ENCODE measurements around the gene ADCY9. TPM values are rescaled to one million over a fixed set of nuclear protein-coding genes. Genes with fewer than 3 reads are reported as not detected.
A peak's percentile ranks its signal among the peaks of the same experiment; 100 is the strongest.

Gene ADCY9
- polyA plus RNA-seq, 3 donors from 2014 or later, result 1.1 to 1.5 (median 1.4) TPM

- H3K9me3 Mint-ChIP-seq, result no peaks in the 10 kb centered on the region
- H3K27ac Mint-ChIP-seq, result peak overlapping the region in 1 of 6 donors; percentile 22
- DNase-seq, result no peak
- H3K4me1 Mint-ChIP-seq, result peaks cover 0 to 4% of the 10 kb centered on the region in 2 donors
- peaks cover 3 to 5% (median 4%) of the 10 kb centered on the region in 3 donors for H3K27me3 Mint-ChIP-seq (ENCODE audit: low read depth in 3 of 3)
- peaks cover 0 to 3% (median 0%) of the 10 kb centered on the region in 3 donors for H3K36me3 Mint-ChIP-seq
- H3K4me3 Mint-ChIP-seq, result no peak overlapping the region
Measured at GRCh38 chr16:4138713-4139112, 22.5 kb upstream of the ADCY9 start.

GRCh38 chr16:4137438-4137837 lies 21.2 kb upstream of the ADCY9 start:
- Mint-ChIP-seq H3K4me1 (peaks cover 0 to 3% of the 10 kb centered on the region in 2 donors), H3K4me3 (no peak overlapping the region), H3K27ac (no peak overlapping the region)

GRCh38 chr16:4136229-4136813 lies 20.1 kb upstream of the ADCY9 start:
- Mint-ChIP-seq H3K27me3 (ENCODE audit: low read depth in 3 of 3) (peaks cover 2 to 3% (median 3%) of the 10 kb centered on the region in 3 donors), H3K9me3 (no peaks in the 10 kb centered on the region), H3K4me1 (no peaks in the 10 kb centered on the region), H3K36me3 (peaks cover 0 to 3% (median 0%) of the 10 kb centered on the region in 3 donors), H3K4me3 (no peak overlapping the region), H3K27ac (no peak overlapping the region)
- no peak for DNase-seq

More at GRCh38 chr16:4137438-4137837, 21.2 kb upstream of the ADCY9 start:
- no peak for DNase-seq
- Mint-ChIP-seq H3K27me3 (ENCODE audit: low read depth in 3 of 3) (peaks cover 3 to 4% (median 3%) of the 10 kb centered on the region in 3 donors), H3K36me3 (peaks cover 0 to 3% (median 0%) of the 10 kb centered on the region in 3 donors), H3K9me3 (no peaks in the 10 kb centered on the region)

GRCh38 chr16:4135537-4135936 lies 19.3 kb upstream of the ADCY9 start:
- peaks cover 2 to 4% (median 3%) of the 10 kb centered on the region in 3 donors for H3K27me3 Mint-ChIP-seq (ENCODE audit: low read depth in 3 of 3)
- peaks cover 0 to 3% (median 0%) of the 10 kb centered on the region in 3 donors for H3K36me3 Mint-ChIP-seq
- no peak overlapping the region for H3K27ac Mint-ChIP-seq
- no peaks in the 10 kb centered on the region for H3K4me1 Mint-ChIP-seq
- H3K4me3 Mint-ChIP-seq, result no peak overlapping the region
- H3K9me3 Mint-ChIP-seq, result no peaks in the 10 kb centered on the region
- DNase-seq, result no peak

- H3K4me1 Mint-ChIP-seq, result no peaks in the 10 kb centered on the region
- peaks cover 2 to 3% (median 3%) of the 10 kb centered on the region in 3 donors for H3K27me3 Mint-ChIP-seq (ENCODE audit: low read depth in 3 of 3)
- H3K27ac Mint-ChIP-seq, result no peak overlapping the region
- peaks cover 0 to 2% (median 0%) of the 10 kb centered on the region in 6 donors for H3K9me3 Mint-ChIP-seq
- H3K4me3 Mint-ChIP-seq, result no peak overlapping the region
- DNase-seq, result no peak
- H3K36me3 Mint-ChIP-seq, result peaks cover 0 to 3% (median 0%) of the 10 kb centered on the region in 3 donors
Measured at GRCh38 chr16:4133897-4134372, 17.7 kb upstream of the ADCY9 start.

GRCh38 chr16:4131621-4132020 lies 15.4 kb upstream of the ADCY9 start:
- H3K27me3 Mint-ChIP-seq (ENCODE audit: low read depth in 3 of 3), result peaks cover 2 to 7% (median 4%) of the 10 kb centered on the region in 3 donors
- H3K4me3 Mint-ChIP-seq, result no peak overlapping the region
- peaks cover 0 to 2% (median 0%) of the 10 kb centered on the region in 6 donors for H3K9me3 Mint-ChIP-seq
- H3K27ac Mint-ChIP-seq, result no peak overlapping the region
- DNase-seq, result no peak
- no peaks in the 10 kb centered on the region for H3K4me1 Mint-ChIP-seq
- peaks cover 0 to 3% (median 0%) of the 10 kb centered on the region in 3 donors for H3K36me3 Mint-ChIP-seq

GRCh38 chr16:4124535-4125294 lies 8.5 kb upstream of the ADCY9 start:
- Mint-ChIP-seq H3K27me3 (ENCODE audit: low read depth in 3 of 3) (peaks cover 3 to 6% (median 4%) of the 10 kb centered on the region in 3 donors), H3K9me3 (peaks cover 0 to 2% (median 0%) of the 10 kb centered on the region in 6 donors), H3K27ac (no peak overlapping the region), H3K4me3 (no peak overlapping the region), H3K4me1 (no peaks in the 10 kb centered on the region), H3K36me3 (peaks cover 0 to 4% (median 0%) of the 10 kb centered on the region in 3 donors)
- no peak for DNase-seq

GRCh38 chr16:4123616-4124300 lies 7.5 kb upstream of the ADCY9 start:
- Mint-ChIP-seq H3K27ac (no peak overlapping the region), H3K9me3 (no peaks in the 10 kb centered on the region)
- no peak for DNase-seq

GRCh38 chr16:4120176-4120575 lies 3.9 kb upstream of the ADCY9 start:
- Mint-ChIP-seq H3K27me3 (ENCODE audit: low read depth in 3 of 3) (peaks cover 0 to 9% (median 9%) of the 10 kb centered on the region in 3 donors), H3K9me3 (peaks cover 0 to 2% (median 0%) of the 10 kb centered on the region in 6 donors), H3K27ac (no peak overlapping the region), H3K36me3 (no peaks in the 10 kb centered on the region), H3K4me1 (peaks cover 6 to 10% of the 10 kb centered on the region in 2 donors), H3K4me3 (no peak overlapping the region)
- DNase-seq, result no peak

More at GRCh38 chr16:4123616-4124300, 7.5 kb upstream of the ADCY9 start:
- peaks cover 0 to 4% (median 0%) of the 10 kb centered on the region in 3 donors for H3K36me3 Mint-ChIP-seq
- H3K4me3 Mint-ChIP-seq, result no peak overlapping the region
- H3K4me1 Mint-ChIP-seq, result no peaks in the 10 kb centered on the region
- peaks cover 4 to 6% (median 5%) of the 10 kb centered on the region in 3 donors for H3K27me3 Mint-ChIP-seq (ENCODE audit: low read depth in 3 of 3)

GRCh38 chr16:4117250-4117578 lies 972 bp upstream of the ADCY9 start:
- peaks cover 33 to 40% of the 10 kb centered on the region in 2 donors for H3K4me1 Mint-ChIP-seq
- H3K27ac Mint-ChIP-seq, result peak overlapping the region in 5 of 6 donors; percentile 12 to 88 (median 62)
- H3K27me3 Mint-ChIP-seq (ENCODE audit: low read depth in 3 of 3), result peaks cover 0 to 11% (median 8%) of the 10 kb centered on the region in 3 donors
- H3K4me3 Mint-ChIP-seq, result peak overlapping the region; percentile 81 to 88 (median 84)
- H3K36me3 Mint-ChIP-seq, result peaks cover 0 to 15% (median 8%) of the 10 kb centered on the region in 3 donors
- H3K9me3 Mint-ChIP-seq, result peaks cover 0 to 2% (median 0%) of the 10 kb centered on the region in 6 donors
- DNase-seq, result no peak

GRCh38 chr16:4115949-4116318 lies 308 bp downstream of the ADCY9 start:
- no peak overlapping the region for H3K27ac Mint-ChIP-seq
- peaks cover 0 to 18% (median 8%) of the 10 kb centered on the region in 3 donors for H3K36me3 Mint-ChIP-seq
- H3K9me3 Mint-ChIP-seq, result peaks cover 0 to 2% (median 0%) of the 10 kb centered on the region in 6 donors
- DNase-seq, result no peak
- peak overlapping the region; percentile 75 to 91 (median 82) for H3K4me3 Mint-ChIP-seq
- peaks cover 0 to 11% (median 8%) of the 10 kb centered on the region in 3 donors for H3K27me3 Mint-ChIP-seq (ENCODE audit: low read depth in 3 of 3)
- H3K4me1 Mint-ChIP-seq, result peaks cover 45 to 53% of the 10 kb centered on the region in 2 donors

GRCh38 chr16:4115209-4115948 lies 863 bp downstream of the ADCY9 start:
- Mint-ChIP-seq H3K27ac (peak overlapping the region in 1 of 6 donors; percentile 15), H3K4me1 (peaks cover 48 to 53% of the 10 kb centered on the region in 2 donors), H3K9me3 (peaks cover 0 to 2% (median 0%) of the 10 kb centered on the region in 6 donors), H3K27me3 (ENCODE audit: low read depth in 3 of 3) (peaks cover 0 to 11% (median 8%) of the 10 kb centered on the region in 3 donors), H3K4me3 (peak overlapping the region; percentile 75 to 91 (median 82)), H3K36me3 (peaks cover 0 to 22% (median 8%) of the 10 kb centered on the region in 3 donors)
- peak; percentile 23 to 44 (median 31) for DNase-seq

All from immature natural killer cell (primary cell).